ENCODE results near the gene EFEMP2.

DNA sequence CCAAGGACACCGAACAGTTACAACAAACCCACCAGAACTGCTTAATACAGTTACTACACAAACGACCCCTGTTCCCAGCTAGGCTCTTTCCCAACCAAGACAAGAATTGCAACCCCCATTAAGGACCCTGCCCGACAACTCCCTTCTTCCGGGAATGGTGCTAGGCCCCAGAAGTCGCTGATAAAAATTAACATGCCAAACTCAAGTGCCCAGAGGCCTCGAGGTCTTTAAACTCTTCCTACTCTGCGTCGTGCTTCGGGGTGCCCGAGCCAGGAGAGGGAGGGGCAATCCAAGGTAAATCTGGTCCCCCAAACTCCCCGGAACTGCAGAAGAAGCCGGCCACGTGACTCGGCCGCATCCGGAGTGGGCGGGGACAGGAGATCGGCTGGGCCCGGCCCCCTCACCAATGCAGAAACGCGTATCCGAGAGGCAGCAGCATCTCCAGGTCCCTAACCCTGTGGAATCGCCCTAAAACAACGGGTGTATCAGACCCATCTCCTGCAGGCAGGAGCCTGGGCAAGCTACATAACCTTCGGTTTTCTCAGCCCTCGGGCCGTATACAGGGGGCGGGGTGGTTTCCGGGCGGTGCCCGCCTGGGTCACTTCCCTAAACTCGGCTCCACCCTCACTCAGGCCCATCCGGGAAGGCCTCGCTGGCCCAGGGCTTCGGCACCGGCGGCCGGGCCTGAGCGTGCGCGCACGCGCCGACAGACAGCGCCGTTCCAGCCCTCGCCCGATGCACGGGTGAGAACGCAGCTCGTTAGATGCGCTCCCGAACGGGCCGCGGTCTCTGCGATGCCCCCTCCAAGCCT lies 15.7 kb downstream of the EFEMP2 start:
- no peak for TF ChIP-seq CTCF (conservative IDR thresholded peaks at IDR 0.05; ENCODE audit: low read depth, low read length)
- no peak for TF ChIP-seq EZH2phosphoT487 (IDR thresholded peaks at IDR 0.05; ENCODE audit: borderline replicate concordance, low read length)

Measured in PC-3 (cell line).